Stimulated activated CD4-positive, alpha-beta T cell treated with anti-CD3 and anti-CD28 coated beads, Interleukin-15, amount 100 ng/mL, for 24 hours (primary cell): ENCODE results near the gene DNAH14.
"Not testable (repeated sequence)": the region's sequence is repeated elsewhere in the genome, so short reads cannot be mapped to it uniquely, and the experiment has no call there.

Source experiments
- DNase-seq: peaks from one replicate; pipeline ENCODE4 v3.0.0-alpha.2; 2020

The DNAH14 gene

DNA sequence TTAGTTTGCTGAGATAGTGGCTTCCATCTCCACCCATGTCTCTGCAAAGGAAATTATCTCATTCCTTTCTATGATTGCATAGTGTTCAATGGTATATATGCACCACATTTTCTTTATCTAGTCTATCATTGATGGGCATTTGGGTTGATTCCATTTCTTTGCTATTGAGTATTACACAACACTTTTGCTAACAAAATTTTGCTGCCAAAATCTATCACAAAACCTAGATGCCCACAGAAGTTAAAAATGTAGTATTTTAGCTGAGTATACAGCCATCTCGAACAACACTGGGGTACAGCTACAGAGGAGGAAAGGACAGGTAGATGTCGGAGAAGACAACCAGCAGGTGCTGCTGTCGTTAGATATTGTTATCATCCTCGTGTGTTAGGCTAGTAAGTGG lies 430.6 kb downstream of the DNAH14 start:
- no peak for DNase-seq

DNA sequence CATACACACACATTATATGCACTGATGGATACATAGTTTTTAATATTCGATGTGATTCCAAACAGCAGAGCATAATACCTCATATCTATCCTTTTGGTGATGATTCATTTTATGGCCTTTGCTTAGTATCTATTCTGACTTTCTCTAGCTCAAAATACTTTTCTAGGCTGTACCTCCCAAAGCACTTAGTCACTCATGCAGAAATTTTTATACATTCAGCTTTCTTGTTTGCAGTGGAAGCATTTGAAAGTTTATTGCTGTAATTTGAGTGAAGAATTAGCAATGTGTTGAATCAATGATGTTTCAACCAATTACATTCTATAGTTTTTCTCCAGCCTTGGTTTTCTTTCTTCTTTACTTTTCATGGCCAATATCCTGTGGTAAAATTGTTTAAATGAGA lies 431.7 kb downstream of the DNAH14 start:
- DNase-seq = no peak

DNA sequence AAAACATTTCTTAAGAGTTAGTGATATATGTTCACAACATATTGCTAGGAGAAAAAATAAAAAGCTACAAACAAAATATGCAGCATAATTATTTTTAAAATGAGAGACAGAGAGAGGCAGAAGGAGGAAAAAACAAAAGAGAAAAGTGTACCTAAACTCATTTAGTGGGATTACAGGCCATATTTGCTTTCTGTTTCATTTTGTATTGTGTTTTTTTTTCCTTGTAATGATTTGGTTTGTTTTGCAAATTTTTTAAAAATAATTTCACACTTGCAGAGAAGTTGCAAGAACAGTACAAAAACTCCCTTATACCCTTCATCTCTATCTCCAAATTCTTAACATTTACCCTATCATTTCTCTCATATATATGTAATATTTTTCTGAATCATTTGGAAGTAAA lies 433.3 kb downstream of the DNAH14 start:
- no peak for DNase-seq

DNA sequence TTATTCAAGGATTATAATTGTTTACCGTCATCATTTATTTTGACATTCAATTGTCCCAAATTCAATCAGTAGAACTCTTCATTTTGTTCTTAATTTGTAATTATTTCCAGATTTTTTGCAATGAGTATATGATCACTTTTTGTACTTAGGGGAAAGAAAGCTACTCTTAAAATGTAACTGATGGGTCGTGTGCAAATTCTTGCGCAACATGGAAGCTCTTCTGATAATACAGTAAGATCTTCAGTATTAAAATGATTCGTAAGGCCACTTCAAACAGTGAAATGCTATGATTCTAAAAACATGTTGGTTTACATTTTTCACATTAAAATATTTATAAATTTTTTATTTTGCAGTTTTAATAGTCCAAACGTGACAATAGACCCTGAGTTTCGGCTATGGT lies 435.0 kb downstream of the DNAH14 start:
- DNase-seq = no peak

DNA sequence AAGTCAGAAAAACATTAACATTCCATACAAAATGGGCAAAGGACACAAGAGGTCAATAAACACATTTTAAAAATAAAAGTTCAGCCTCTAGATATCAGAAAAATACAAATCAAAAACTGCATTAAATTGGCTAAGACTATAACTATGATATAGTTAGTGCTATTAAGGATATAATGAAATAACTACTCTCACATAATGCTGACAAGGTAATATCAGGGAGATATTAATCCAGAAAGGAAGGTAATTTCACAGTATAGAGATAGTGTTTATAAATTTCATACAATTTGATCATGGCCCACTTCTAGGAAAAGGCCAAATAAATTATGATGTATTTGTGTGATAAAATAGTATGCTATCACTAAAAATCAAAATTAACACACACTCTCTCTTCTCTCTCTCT lies 436.5 kb downstream of the DNAH14 start:
- DNase-seq = no peak

DNA sequence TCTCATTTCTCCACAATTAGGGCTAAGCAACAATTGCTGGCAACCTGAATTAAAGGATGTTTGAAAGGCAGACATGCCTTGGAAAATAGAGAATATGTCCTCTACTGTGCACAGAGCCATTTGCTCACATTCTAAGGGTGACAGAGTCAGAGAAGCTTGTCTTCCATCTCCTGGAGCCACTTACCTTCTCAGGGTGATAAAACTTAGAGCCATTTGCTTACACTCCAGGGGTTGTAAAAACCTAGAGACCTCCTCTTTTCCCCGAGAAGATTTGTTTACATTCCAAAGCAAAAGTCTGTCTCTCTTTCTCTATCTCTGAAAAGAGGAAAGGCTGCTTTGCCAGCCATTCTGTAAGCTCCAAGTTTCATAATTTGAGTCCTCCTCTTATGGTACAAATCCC lies 437.1 kb downstream of the DNAH14 start:
- DNase-seq = no peak

DNA sequence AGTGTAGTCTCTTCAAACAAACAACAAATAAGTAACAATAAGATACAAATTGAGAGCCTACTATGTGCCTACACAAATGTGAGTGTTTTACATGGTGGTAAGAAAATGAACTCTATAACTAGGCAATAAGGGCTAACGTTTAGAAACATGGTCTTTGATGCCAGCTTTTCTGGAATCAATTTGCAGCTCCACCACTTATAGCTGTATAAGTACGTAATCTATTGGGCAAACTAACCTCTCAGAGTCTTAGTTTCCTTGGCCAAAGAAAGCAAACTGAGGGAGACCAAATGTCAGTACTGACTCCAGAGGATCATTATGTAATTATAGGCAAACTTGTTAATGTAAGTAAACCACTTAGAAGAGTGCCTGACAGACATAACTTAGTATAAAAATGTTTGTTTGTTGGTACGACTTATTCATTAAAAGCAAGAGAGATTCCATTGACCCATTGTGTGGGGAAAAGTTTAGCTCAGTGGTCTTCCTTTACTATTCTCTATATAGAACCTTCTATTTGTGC lies 438.6 kb downstream of the DNAH14 start:
- no peak for DNase-seq

DNA sequence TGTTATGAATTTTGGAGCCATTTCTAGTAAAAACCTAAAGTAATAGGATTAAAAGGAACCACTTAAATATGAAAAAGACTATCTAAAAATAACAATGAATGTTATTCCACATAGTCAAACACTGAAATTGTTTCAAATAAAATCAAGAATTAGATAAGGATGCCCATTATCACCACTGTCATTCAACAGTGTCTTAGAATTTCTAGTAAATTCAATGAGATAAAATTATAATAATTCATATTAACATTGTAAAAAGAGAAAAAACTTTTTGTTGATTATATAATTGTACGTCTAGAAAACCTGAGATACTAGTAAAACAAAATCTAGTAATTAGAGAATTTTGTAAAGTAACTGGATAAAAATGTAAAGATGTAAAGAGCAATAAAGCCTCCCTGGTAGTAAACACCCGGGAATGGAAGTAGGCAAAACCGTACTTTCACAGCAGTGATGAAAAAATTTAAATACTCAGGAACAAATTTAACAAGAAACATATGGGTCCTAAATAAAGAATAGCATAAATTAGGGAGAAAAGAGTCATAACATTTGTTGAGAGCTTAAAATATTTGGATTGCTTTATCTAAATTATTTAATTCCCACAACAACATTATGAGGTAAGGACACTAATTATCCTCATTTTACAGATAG lies 442.0 kb downstream of the DNAH14 start:
- DNase-seq = no peak

DNA sequence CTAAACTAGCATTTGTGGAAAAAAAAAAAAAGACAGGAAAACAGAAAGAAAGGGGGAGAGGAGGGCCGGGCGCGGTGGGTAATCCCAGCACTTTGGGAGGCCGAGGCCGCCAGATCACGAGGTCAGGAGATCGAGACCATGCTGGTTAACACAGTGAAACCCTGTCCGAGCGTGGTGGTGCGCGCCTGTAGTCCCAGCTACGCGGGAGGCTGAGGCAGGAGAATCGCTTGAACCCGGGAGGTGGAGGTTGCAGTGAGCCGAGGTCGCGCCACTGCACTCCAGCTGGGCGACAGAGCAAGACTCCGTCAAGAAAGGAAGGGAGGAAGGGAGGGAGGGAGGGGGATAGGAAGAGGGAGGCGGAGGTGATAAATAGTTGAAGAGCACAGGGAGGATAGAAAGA lies 443.7 kb downstream of the DNAH14 start:
- DNase-seq = no peak

DNA sequence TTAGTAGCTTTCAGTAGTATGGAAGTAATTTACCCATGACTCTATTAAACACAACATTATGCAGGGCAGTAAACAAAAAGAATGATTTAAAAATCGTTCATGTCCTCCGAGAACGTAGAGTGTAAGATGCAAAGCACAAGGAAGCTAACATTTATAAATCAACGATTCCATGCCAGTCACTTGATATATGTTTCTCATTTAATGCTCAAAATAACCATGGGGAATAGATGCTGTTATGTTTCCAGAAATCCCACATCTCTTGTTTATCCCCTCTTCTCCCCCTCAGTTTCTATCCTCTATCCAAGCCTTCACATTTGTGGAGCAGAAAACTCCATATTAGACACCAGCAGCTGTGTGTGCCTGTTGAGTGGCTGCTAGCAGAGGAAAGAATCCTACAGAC lies 445.5 kb downstream of the DNAH14 start:
- DNase-seq = no peak

DNA sequence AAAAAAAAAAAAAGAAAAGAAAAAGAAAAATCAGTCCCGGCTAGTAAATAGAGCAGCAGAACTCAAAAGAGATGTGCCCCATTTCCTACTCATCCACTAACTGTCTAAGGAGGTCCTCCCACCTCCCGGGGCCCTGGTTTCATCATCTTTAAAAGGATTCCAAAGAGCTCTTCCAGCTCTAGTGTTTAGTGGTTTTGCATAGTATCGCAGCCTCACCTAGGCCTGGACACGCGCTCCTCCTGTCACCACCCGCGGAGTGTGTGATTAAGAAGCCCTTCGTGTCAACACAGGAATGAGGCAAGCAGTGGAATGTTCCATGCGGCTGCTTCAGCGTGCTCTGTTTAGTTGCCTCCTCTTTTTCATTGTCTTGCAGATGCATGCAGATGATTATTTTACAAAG lies 449.4 kb downstream of the DNAH14 start:
- no peak for DNase-seq

DNA sequence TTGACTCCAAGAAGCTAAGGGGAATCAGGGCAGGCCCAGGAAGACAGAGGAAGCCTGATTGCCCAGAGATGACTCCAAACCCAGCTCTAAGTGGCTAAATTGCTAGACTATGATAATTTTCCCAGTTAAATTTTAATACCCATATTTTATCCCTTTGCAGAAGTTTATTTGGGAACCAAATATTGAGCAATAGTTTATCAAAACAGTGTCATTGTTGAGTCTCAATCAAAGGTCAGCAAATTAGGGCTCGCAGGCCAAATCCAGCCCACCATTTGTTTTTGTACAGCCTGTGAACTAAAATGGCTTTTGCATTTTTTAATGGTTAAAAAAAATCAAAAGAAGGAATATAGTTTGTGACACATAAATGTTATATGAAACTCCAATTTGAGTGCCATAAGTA lies 451.2 kb downstream of the DNAH14 start:
- DNase-seq = no peak

DNA sequence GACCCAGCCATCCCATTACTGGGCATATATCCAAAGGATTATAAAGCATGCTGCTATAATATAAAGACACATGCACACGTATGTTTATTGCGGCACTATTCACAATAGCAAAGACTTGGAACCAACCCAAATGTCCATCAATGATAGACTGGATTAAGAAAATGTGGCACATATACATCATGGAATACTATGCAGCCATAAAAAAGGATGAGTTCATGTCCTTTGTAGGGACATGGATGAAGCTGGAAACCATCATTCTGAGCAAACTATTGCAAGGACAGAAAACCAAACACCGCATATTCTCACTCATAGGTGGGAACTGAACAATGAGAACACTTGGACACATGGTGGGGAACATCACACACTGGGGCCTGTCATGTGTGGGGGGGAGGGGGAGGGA lies 457.4 kb downstream of the DNAH14 start:
- DNase-seq = not testable (repeated sequence)

DNA sequence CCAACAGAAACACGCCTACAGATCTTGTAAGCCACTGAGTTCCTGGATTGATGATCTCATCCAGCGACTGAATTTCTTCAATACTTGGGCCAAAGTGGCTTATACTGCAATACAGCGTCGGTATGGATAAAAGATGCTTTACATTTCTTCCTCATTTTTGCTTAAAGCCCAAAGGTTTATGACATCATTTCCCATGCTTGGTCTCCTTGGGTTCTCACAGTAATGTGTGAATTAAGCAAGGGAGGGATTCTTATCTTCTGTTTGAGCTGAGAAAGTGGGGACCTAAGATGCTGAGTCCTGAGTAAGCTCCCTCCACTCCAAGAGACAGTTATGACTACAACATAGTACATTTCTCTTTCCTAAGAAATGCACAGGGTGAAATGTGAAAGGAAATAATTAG lies 458.9 kb downstream of the DNAH14 start:
- DNase-seq = no peak

DNA sequence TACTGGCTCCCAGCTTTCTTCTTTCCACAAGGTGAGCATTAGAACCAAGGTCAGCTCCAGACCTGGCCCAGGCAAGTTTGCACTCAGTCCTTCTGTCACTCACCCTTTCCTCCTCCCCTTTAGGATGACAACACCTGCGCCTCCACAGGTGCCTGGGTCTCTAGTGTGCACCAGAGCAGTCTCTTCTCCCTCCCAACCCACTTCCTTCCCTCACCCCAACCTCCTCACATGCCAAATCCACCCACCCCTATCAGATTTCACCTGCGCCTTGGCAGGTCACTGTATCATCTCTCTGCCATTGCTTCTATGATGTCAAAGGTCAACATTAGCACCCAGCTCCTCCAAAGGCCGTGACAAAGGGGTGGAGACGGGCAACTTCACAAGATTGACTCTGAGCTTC lies 460.4 kb downstream of the DNAH14 start:
- DNase-seq = no peak

DNA sequence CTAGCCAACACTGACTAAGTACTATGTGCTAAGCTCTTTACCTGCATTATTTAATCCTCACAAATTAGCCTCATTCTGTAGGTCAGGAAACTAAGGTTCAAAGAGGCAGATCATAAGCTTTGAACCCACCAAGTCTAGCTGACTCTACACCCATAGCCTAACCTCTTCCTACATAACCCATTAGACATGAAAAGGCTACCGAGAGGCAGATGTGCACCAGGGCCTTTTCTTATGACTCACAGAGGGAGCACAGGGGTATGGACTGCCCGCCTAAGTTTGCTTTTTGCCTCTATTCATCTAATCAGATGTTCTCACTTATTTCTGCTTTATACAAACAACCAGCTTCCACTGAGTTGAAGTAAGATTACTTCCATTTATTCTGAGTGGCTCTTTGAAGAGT lies 466.9 kb downstream of the DNAH14 start:
- no peak for DNase-seq

DNA sequence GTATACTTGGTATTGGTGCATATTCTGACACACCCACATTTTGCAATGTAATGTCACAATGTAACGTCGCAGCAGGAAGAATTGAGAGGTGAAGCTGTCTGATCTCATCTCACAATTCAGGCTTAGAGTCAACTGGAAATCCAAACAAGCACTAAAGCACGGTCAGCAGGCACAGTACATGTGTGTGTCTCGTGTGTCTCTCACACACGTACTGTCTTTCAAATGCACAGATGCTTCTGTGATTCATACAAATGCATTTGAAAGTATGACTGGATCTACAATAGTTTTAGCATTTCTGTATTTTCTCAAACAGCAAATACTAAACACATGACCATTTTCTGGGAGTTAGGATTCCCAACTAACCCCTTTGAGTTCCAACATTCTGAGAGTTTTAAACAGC lies 471.5 kb downstream of the DNAH14 start:
- DNase-seq = no peak

DNA sequence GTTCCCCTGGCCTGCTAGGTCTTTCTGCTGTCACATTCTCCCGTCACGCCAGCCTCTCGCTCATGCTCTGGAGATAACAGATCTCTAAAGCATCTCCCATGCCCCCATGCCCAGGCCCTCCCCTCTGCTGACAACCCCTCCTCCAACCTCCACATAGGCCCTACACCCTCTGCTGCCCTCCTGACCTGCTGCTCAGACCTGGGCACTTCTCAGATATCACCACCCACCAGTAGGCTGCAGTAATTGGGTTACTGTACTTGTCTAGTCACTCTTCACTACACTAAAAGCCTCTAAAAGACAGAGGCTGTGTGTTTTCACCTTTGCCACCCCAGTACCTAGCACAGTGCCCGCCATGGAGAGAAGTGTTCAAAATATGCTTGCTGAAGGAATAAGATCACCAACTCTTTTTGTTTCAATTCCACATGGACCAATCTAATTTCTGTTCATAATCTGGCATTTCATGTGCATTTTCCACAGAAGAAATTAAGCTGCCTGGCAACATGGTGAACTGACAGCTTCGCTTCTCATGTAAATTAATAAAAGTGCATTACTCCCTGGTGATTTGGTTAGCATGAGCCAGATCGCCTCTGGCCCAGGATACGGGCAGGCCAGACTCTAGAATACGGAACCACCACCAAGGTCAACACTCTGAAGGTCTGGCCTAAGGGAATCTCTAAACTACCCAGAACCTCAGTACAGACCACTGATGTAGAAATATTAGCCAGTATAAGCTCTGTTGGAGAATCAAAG lies 477.7 kb downstream of the DNAH14 start:
- DNase-seq = no peak

DNA sequence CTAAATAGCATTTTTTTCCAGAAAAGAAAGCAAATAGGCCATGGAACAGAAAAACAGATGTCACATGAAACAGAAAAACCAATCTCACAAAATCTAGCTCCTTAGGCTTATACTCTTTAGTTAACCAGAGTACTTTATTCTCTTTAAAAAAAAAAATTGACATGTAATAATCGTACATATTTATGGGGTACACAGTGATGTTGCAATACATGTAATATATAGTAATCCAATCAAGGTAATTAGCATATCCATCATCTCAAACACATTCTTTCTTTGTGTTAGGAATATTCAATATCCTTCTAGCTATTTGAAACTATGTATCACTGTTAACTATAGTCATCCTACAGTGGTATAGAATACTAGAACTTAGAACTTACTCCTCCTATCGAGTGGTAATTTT lies 478.3 kb downstream of the DNAH14 start:
- no peak for DNase-seq

DNA sequence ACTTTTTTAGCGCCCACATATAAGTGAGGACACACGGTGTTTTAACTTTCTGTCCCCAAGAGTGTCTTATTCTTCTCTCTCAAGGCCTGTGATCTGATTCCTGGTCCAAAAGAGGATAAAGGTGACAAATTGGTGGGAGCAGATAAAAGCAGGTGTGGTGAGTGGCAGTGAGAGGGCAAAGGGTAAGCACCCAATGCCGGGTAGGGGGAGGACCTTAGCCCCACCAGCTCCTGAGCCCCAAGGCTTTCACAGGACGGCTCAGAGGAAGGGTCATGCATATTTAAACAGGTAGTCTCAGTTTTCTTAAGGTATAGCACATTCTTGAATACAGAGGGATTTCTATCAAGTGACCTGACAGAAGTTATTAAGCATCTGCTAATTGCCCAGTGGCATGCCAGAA lies 478.8 kb downstream of the DNAH14 start:
- DNase-seq = no peak

DNA sequence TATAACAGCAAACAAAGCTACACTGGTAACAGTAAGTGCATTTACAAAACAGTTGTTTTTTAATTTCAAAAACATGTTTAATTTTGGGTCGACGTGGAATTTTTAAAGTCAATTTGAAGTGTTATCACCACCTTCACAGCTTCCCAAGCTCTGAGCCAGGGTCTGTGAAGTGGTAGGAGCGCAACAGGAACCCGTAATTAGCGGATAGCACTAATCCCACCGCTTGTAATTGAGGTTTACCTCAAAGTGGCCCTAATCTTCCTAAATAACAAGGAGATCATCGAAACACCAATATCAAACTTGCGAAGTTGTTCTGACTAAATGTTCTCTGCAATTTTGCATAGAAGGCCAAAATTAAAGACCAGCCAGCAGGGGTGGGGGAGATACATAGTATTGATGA lies 479.6 kb downstream of the DNAH14 start:
- no peak for DNase-seq

DNA sequence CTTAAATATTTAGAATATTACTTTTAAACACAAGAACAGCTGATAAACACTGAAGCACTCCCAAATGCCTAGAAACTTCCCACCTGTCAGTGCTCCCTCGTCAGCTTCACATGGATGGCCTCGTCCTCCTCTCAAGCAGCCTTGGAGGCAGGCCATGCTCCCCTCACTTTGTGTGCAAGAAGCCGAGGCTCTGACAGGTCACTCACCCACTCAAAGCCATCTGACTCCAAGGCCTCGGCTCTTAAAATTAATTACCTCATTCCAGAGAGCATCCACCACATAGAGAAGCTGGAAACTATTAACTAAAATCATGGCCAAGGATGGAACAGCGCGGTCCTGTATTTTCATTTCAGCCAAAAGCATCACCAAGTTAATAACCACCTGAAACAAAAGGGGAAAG lies 480.6 kb downstream of the DNAH14 start:
- no peak for DNase-seq

DNA sequence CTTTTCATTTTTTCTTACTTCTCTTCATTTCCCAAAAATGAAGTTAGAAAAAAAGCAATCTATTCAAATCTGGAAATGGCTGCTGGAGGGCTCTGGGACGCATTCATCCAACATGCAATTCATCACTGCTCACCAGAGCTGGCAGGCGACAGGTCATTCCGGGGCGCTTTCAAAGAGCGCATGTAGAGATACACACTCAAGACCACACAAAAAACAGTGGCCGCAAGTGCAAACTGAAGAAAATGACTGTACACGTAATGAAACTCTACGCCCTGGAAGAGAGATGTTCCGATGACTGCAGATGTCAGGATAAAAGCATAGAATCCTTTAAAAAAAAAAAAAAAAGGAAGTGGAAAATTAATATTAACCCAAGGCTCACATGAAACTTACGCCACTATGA lies 482.8 kb downstream of the DNAH14 start:
- DNase-seq = no peak

DNA sequence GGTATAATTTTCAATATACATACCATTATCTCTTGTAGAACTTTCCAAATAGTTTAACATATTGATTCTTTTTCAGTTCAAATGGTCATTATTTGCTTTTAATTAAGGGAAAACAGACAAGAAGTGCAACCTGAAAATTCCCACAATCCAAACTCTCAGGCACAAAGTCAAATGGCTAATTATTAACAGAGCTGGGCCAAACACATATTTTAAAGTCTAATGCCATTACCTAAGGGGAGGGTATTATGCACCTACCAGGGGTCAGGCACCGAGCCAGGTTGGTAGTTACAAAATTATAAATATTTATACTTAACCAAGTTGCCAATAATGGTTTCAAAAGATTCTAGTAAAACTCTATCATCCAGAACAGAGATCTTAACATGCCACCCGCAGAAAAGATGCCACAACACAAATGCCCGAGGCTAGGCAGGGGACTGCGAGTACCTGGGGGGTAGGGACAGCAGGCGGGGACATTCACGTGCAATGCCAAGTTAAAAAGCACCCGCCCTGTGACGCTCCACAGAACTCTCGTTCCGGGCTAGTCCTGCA lies 483.4 kb downstream of the DNAH14 start:
- DNase-seq = no peak
